H9 (cell line): ENCODE measurements around the gene SURF4. TPM values are rescaled to one million over a fixed set of nuclear protein-coding genes. Genes with fewer than 3 reads are reported as not detected.
A peak's percentile ranks its signal among the peaks of the same experiment; 100 is the strongest.
"Not testable (repeated sequence)": the region's sequence is repeated elsewhere in the genome, so short reads cannot be mapped to it uniquely, and the experiment has no call there.

ENCODE experiments used
- DNase-seq: peaks from one replicate; pipeline ENCODE4 v3.0.0-alpha.2; 2017
- H2AFZ ChIP-seq: one replicate; pipeline ENCODE4 v1.6.1; 2013; ENCODE audit warnings: mild to moderate bottlenecking, low read length, control low read depth, moderate library complexity
- H2AK5ac ChIP-seq: 2 replicates; pipeline ENCODE4 v1.6.1; 2013; ENCODE audit warnings: low read length, control low read depth, mixed read lengths; ENCODE audit not compliant: insufficient read length
- H2BK120ac ChIP-seq: one replicate; pipeline ENCODE4 v1.6.1; 2013; ENCODE audit warnings: low read depth, mild to moderate bottlenecking, low read length, control low read depth, inconsistent platforms; ENCODE audit not compliant: poor library complexity, severe bottlenecking
- H2BK12ac ChIP-seq: 2 replicates; pipeline ENCODE4 v1.6.1; 2013; ENCODE audit warnings: low read length, control low read depth, mixed read lengths, low read depth; ENCODE audit not compliant: insufficient read length
- H2BK15ac ChIP-seq: 2 replicates; pipeline ENCODE4 v1.6.1; 2013; ENCODE audit warnings: low read depth, low read length, control low read depth
- H2BK20ac ChIP-seq: one replicate; pipeline ENCODE4 v1.6.1; 2013; ENCODE audit warnings: low read depth, mild to moderate bottlenecking, low read length, control low read depth, inconsistent platforms; ENCODE audit not compliant: poor library complexity, severe bottlenecking
- H2BK5ac ChIP-seq: 2 replicates; pipeline ENCODE4 v1.6.1; 2013; ENCODE audit warnings: low read length, control low read depth, mixed read lengths; ENCODE audit not compliant: insufficient read length
- H3K14ac ChIP-seq: 2 replicates; pipeline ENCODE4 v1.6.1; 2013; ENCODE audit warnings: low read length, control low read depth; ENCODE audit not compliant: insufficient read depth
- H3K18ac ChIP-seq: 2 replicates; pipeline ENCODE4 v1.6.1; 2013; ENCODE audit warnings: low read depth, mild to moderate bottlenecking, mixed read lengths, low read length, control low read depth; ENCODE audit not compliant: insufficient read length
- H3K23ac ChIP-seq: 2 replicates; pipeline ENCODE4 v1.6.1; 2013; ENCODE audit warnings: low read length, control low read depth, mixed read lengths, low read depth; ENCODE audit not compliant: insufficient read length
- H3K23me2 ChIP-seq: 2 replicates; pipeline ENCODE4 v1.6.1; 2013; ENCODE audit warnings: low read depth, mild to moderate bottlenecking, mixed read lengths, low read length, control low read depth; ENCODE audit not compliant: insufficient read length, poor library complexity, severe bottlenecking
- H3K27ac ChIP-seq: 2 replicates; pipeline ENCODE4 v1.5.1; 2013; ENCODE audit warnings: low read length, control low read depth, mixed read lengths, low read depth; ENCODE audit not compliant: insufficient read length
- H3K27me3 ChIP-seq: 2 replicates; pipeline ENCODE4 v1.6.1; 2013; ENCODE audit warnings: low read length, control low read depth, inconsistent platforms; ENCODE audit not compliant: insufficient read depth
- H3K4ac ChIP-seq: 2 replicates; pipeline ENCODE4 v1.6.1; 2013; ENCODE audit warnings: low read depth, mild to moderate bottlenecking, control low read depth, inconsistent platforms, low read length, moderate library complexity
- H3K4me1 ChIP-seq: 2 replicates; pipeline ENCODE4 v1.6.1; 2013; ENCODE audit warnings: low read length, control low read depth, inconsistent platforms; ENCODE audit not compliant: insufficient read depth
- H3K4me2 ChIP-seq: 2 replicates; pipeline ENCODE4 v1.6.1; 2013; ENCODE audit warnings: low read length, control low read depth, mixed read lengths; ENCODE audit not compliant: insufficient read length, insufficient read depth
- H3K56ac ChIP-seq: 2 replicates; pipeline ENCODE4 v1.6.1; 2013; ENCODE audit warnings: low read depth, mild to moderate bottlenecking, mixed read lengths, low read length, control low read depth; ENCODE audit not compliant: insufficient read length
- H3K79me1 ChIP-seq: 2 replicates; pipeline ENCODE4 v1.6.1; 2013; ENCODE audit warnings: low read depth, mild to moderate bottlenecking, moderate library complexity, low read length, control low read depth, inconsistent platforms; ENCODE audit not compliant: insufficient read depth, poor library complexity, severe bottlenecking
- H3K79me2 ChIP-seq: 2 replicates; pipeline ENCODE4 v1.6.1; 2013; ENCODE audit warnings: low read length, control low read depth, inconsistent platforms; ENCODE audit not compliant: insufficient read depth
- H3K9ac ChIP-seq: 2 replicates; pipeline ENCODE4 v1.6.1; 2013; ENCODE audit warnings: low read length, control low read depth, mixed read lengths; ENCODE audit not compliant: insufficient read length; ENCODE audit errors: extremely low read depth
- H3K9me3 ChIP-seq: one replicate; pipeline ENCODE4 v1.6.1; 2013; ENCODE audit warnings: low read depth, low read length, inconsistent platforms; ENCODE audit not compliant: control insufficient read depth
- H3T11ph ChIP-seq: one replicate; pipeline ENCODE4 v1.6.1; 2013; ENCODE audit warnings: mild to moderate bottlenecking, low read length, control low read depth, inconsistent platforms
- H4K20me1 ChIP-seq: one replicate; pipeline ENCODE4 v1.6.1; 2013; ENCODE audit not compliant: control insufficient read depth, insufficient read length, insufficient read depth
- H4K5ac ChIP-seq: 2 replicates; pipeline ENCODE4 v1.6.1; 2013; ENCODE audit warnings: low read depth, mild to moderate bottlenecking, mixed read lengths, low read length, control low read depth; ENCODE audit not compliant: insufficient read length
- H4K8ac ChIP-seq: replicated peaks from 2 replicates; pipeline ENCODE4 v1.6.1; 2013; ENCODE audit warnings: low read length, control low read depth, mixed read lengths, low read depth; ENCODE audit not compliant: insufficient read length
- H4K91ac ChIP-seq: 2 replicates; pipeline ENCODE4 v1.6.1; 2013; ENCODE audit warnings: low read depth, mild to moderate bottlenecking, moderate library complexity, mixed read lengths, low read length, control low read depth; ENCODE audit not compliant: insufficient read length
- H3K27ac Mint-ChIP-seq, 3 experiments: 2 replicates in 2 of 3; 3 replicates in 1 of 3; pipeline ENCODE4 v1.8.0; 2020 to 2021; ENCODE audit warnings: mixed read lengths in 3 of 3, mild to moderate bottlenecking in 1 of 3, moderate library complexity in 1 of 3
- H3K27me3 Mint-ChIP-seq: 2 replicates; pipeline ENCODE4 v1.8.0; 2021; ENCODE audit warnings: low read depth, mild to moderate bottlenecking, moderate library complexity, mixed read lengths
- H3K36me3 Mint-ChIP-seq, 3 experiments: 2 replicates in 2 of 3; 3 replicates in 1 of 3; pipeline ENCODE4 v1.8.0; 2020 to 2021; ENCODE audit warnings: low read depth in 3 of 3, mixed read lengths in 3 of 3; ENCODE audit not compliant: insufficient read depth in 1 of 3
- H3K4me1 Mint-ChIP-seq, 2 experiments: 2 replicates each; pipeline ENCODE4 v1.8.0; 2020; ENCODE audit warnings: mixed read lengths in 2 of 2
- H3K4me3 Mint-ChIP-seq, 2 experiments: 2 replicates in 1 of 2; 3 replicates in 1 of 2; pipeline ENCODE4 v1.8.0; 2020 to 2021; ENCODE audit warnings: mild to moderate bottlenecking in 2 of 2, mixed read lengths in 2 of 2, moderate library complexity in 1 of 2
- H3K9me3 Mint-ChIP-seq, 2 experiments: 2 replicates in 1 of 2; 3 replicates in 1 of 2; pipeline ENCODE4 v1.8.0; 2020; ENCODE audit warnings: mild to moderate bottlenecking in 2 of 2, mixed read lengths in 2 of 2, moderate library complexity in 1 of 2
- WGBS: extraction: QIAGEN DNeasy Blood & Tissue Kit; methylation state at CpG from one replicate; pipeline ENCODE4 v1.1.7; 2013; ENCODE audit warnings: missing lambda C conversion rate, low lambda C conversion rate, mixed read lengths; ENCODE audit not compliant: insufficient read length; ENCODE audit errors: extremely low coverage; 5-methylcytosine and 5-hydroxymethylcytosine counted together
- total RNA-seq: library from RNA; stranded (reverse); gene quantifications from 2 replicates; pipeline ENCODE4 v1.2.1, GENCODE V29; 2021
- TF ChIP-seq, protein P1 (sequence below): fragments of 200-600 bp; sonication (generic); conservative IDR thresholded peaks from 3 replicates; pipeline ENCODE4 v1.8.0; 2021; ENCODE audit warnings: antibody characterized with exemption, mild to moderate bottlenecking

The SURF4 gene
- total RNA-seq, 1 experiment from 2014 or later: 146 TPM

DNA sequence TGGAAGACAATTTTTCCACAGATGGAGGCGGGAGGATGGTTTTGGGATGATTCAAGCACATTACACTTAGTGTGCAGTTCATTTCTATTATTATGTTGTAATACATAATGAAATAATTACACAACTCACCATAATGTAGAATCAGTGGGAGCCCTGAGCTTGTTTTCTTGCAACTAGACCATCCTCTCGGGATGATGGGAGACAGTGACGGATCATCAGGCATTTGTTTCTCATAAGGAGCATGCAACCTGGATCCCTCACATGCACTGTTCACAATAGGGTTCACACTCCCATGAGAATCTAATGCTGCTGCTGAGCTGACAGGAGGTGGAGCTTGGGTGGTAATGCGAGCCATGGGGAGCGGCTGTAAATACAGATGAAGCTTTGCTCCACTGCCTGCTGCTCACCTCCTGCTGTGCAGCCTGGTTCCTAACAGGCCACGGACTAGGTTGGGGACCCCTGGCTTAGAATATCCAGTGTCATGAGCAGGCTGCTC is 1.9 kb upstream of the SURF4 start:
- H2BK5ac ChIP-seq: no peak overlapping the region
- H2BK12ac ChIP-seq: no peak overlapping the region
- H3K27ac Mint-ChIP-seq: no peak overlapping the region
- no peak overlapping the region for H2AFZ ChIP-seq
- TF ChIP-seq, protein P1, sequence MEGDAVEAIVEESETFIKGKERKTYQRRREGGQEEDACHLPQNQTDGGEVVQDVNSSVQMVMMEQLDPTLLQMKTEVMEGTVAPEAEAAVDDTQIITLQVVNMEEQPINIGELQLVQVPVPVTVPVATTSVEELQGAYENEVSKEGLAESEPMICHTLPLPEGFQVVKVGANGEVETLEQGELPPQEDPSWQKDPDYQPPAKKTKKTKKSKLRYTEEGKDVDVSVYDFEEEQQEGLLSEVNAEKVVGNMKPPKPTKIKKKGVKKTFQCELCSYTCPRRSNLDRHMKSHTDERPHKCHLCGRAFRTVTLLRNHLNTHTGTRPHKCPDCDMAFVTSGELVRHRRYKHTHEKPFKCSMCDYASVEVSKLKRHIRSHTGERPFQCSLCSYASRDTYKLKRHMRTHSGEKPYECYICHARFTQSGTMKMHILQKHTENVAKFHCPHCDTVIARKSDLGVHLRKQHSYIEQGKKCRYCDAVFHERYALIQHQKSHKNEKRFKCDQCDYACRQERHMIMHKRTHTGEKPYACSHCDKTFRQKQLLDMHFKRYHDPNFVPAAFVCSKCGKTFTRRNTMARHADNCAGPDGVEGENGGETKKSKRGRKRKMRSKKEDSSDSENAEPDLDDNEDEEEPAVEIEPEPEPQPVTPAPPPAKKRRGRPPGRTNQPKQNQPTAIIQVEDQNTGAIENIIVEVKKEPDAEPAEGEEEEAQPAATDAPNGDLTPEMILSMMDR: no peak
- no peak overlapping the region for H3K4ac ChIP-seq
- H3K18ac ChIP-seq: no peak overlapping the region
- H2BK20ac ChIP-seq: no peak overlapping the region
- no peak overlapping the region for H3K4me3 Mint-ChIP-seq
- no peaks in the 10 kb centered on the region for H3K4me1 ChIP-seq
- H3K56ac ChIP-seq: no peak overlapping the region
- H2BK120ac ChIP-seq: no peak overlapping the region
- WGBS: no CpG with 5 or more reads among the region's 6 CpGs
- peaks cover 30% of the 10 kb centered on the region for H3K27me3 Mint-ChIP-seq
- H3T11ph ChIP-seq: no peak overlapping the region
- H4K91ac ChIP-seq: no peak overlapping the region
- peaks cover 7 to 14% (median 9%) of the 10 kb centered on the region in 3 experiments; a peak in 6 of 7 replicates for H3K36me3 Mint-ChIP-seq
- no peak overlapping the region for H3K4me2 ChIP-seq
- no peak overlapping the region for H3K27ac ChIP-seq
- H3K4me1 Mint-ChIP-seq: peaks cover 6 to 11% of the 10 kb centered on the region in 2 experiments
- no peak overlapping the region for H3K9ac ChIP-seq
- peaks cover 3 to 4% of the 10 kb centered on the region in 2 experiments; a peak in 3 of 5 replicates for H3K9me3 Mint-ChIP-seq
- no peak overlapping the region for H4K8ac ChIP-seq
- no peak overlapping the region for H3K23ac ChIP-seq
- H3K9me3 ChIP-seq: no peaks in the 10 kb centered on the region
- H4K5ac ChIP-seq: no peak overlapping the region
- no peak overlapping the region for H2BK15ac ChIP-seq
- H3K23me2 ChIP-seq: peaks cover 6% of the 10 kb centered on the region
- peaks cover 4% of the 10 kb centered on the region for H3K79me1 ChIP-seq
- H3K14ac ChIP-seq: no peak overlapping the region
- DNase-seq: no peak
- no peak overlapping the region for H2AK5ac ChIP-seq
- H3K79me2 ChIP-seq: peaks cover 16% of the 10 kb centered on the region; the same call in 1 of the 2 replicates
- H4K20me1 ChIP-seq: peaks cover 3% of the 10 kb centered on the region
- H3K27me3 ChIP-seq: no peaks in the 10 kb centered on the region

DNA sequence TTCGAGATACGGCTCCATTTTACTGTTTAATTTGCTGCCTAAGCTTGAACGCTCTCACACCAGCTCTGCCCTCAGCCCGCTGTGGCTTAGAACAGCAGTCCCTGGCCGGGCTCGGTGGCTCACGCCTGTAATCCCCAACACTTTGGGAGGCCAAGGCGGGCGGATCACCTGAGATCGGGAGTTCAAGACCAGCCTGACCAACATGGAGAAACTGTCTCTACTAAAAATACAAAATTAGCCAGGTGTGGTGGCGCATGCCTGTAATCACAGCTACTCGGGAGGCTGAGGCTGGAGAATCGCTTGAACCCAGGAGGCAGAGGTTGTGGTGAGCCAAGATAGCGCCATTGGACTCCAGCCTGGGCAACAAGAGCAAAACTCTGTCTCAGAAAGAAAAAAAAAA is 1.4 kb upstream of the SURF4 start:
- not testable (repeated sequence) for H2AFZ ChIP-seq, H4K5ac ChIP-seq, H3K27ac Mint-ChIP-seq, H4K91ac ChIP-seq, H2BK120ac ChIP-seq, H3K9me3 Mint-ChIP-seq, H3K4me2 ChIP-seq, H3K79me1 ChIP-seq, H3T11ph ChIP-seq, H3K14ac ChIP-seq, H3K9me3 ChIP-seq, H3K27me3 ChIP-seq, H3K23me2 ChIP-seq, H2BK5ac ChIP-seq, H3K23ac ChIP-seq, H2BK12ac ChIP-seq, H3K4ac ChIP-seq, H2BK15ac ChIP-seq, DNase-seq, H2BK20ac ChIP-seq, H3K56ac ChIP-seq, H3K27ac ChIP-seq, H3K18ac ChIP-seq, H3K9ac ChIP-seq, H4K20me1 ChIP-seq, H3K4me1 ChIP-seq, H2AK5ac ChIP-seq, H4K8ac ChIP-seq
- H3K4me1 Mint-ChIP-seq: peaks cover 9 to 11% of the 10 kb centered on the region in 2 experiments
- WGBS: no CpG with 5 or more reads among the region's 14 CpGs
- peaks cover 10 to 18% (median 12%) of the 10 kb centered on the region in 3 experiments; a peak in 6 of 7 replicates for H3K36me3 Mint-ChIP-seq
- peaks cover 30% of the 10 kb centered on the region for H3K27me3 Mint-ChIP-seq
- peaks cover 21% of the 10 kb centered on the region; the same call in 1 of the 2 replicates for H3K79me2 ChIP-seq
- H3K4me3 Mint-ChIP-seq: peak overlapping the region; percentile 76 to 95; a peak in 4 of 5 replicates
